ENCODE data around the gene FAM171A1.

The FAM171A1 gene

DNA sequence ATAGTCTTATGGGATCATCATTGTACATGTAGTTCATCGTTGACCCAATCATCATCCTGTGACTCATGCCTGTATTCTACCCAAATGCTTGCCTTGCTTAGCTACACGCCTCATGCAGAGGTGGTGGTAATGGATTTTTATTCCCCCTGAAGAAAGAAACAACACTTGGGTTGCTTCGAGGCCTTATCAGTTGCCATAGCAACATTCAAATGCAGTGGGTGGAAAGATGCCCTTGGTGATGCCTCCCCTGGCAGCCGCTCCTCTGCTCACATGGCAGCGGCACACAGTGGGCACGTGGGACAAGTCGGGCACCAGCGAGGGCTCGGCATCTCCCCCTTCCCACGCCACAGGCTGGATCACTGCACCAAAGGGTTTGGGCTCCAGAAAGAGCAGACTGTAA lies 148.6 kb downstream of the FAM171A1 start:
- Histone ChIP-seq H3K36me3 (ENCODE audit: insufficient read depth, low read length) (no peaks in the 10 kb centered on the region), H4K20me1 (ENCODE audit: insufficient read depth, low read length, poor library complexity, severe bottlenecking) (no peaks in the 10 kb centered on the region)
- TF ChIP-seq, protein P1, sequence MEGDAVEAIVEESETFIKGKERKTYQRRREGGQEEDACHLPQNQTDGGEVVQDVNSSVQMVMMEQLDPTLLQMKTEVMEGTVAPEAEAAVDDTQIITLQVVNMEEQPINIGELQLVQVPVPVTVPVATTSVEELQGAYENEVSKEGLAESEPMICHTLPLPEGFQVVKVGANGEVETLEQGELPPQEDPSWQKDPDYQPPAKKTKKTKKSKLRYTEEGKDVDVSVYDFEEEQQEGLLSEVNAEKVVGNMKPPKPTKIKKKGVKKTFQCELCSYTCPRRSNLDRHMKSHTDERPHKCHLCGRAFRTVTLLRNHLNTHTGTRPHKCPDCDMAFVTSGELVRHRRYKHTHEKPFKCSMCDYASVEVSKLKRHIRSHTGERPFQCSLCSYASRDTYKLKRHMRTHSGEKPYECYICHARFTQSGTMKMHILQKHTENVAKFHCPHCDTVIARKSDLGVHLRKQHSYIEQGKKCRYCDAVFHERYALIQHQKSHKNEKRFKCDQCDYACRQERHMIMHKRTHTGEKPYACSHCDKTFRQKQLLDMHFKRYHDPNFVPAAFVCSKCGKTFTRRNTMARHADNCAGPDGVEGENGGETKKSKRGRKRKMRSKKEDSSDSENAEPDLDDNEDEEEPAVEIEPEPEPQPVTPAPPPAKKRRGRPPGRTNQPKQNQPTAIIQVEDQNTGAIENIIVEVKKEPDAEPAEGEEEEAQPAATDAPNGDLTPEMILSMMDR (conservative IDR thresholded peaks at IDR 0.05; ENCODE audit: low read length), result no peak
- no peak for TF ChIP-seq EZH2phosphoT487 (IDR thresholded peaks at IDR 0.05; ENCODE audit: borderline replicate concordance)

DNA sequence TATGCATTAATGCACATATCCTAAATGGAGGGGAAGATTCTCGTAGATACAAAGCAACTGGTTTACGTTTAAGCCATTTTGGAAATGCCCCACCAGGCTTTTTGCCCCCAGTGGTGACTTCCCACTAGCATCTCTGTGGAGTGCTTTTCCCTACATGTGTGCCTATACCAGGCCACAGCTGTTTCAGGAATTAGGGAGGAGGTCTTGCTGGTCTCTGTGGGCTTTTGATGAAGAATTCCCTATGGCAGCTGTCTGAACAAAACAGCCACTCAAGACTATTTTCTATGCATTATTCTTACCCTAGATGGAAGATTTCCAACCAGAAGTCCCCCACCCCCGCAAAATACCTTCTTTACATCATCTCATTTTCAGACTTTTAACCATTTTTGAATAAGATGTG lies 150.6 kb downstream of the FAM171A1 start:
- Histone ChIP-seq H3K4me1 (ENCODE audit: insufficient read depth, low read length, poor library complexity, severe bottlenecking) (no peaks in the 10 kb centered on the region), H3F3A (ENCODE audit: low read depth) (no peaks in the 10 kb centered on the region)

More for the DNA sequence above, 148.6 kb downstream of the FAM171A1 start:
- no peaks in the 10 kb centered on the region for H3F3A ChIP-seq (ENCODE audit: low read depth)
- no peak overlapping the region for H3K9ac ChIP-seq (ENCODE audit: low read depth, low read length, poor library complexity, severe bottlenecking)
- no peaks in the 10 kb centered on the region for H3K4me1 ChIP-seq (ENCODE audit: insufficient read depth, low read length, poor library complexity, severe bottlenecking)
- H2AFZ ChIP-seq (ENCODE audit: low read length), result no peak overlapping the region
- no peaks in the 10 kb centered on the region for H3K9me2 ChIP-seq (replicated peaks; ENCODE audit: low read depth, low read length)
- no peak overlapping the region for H3K4me3 ChIP-seq (ENCODE audit: low read length, poor library complexity, severe bottlenecking)
- H3K79me2 ChIP-seq (ENCODE audit: insufficient read depth, low read length), result no peaks in the 10 kb centered on the region
- H3K27me3 ChIP-seq (ENCODE audit: insufficient read depth, low read length, poor library complexity, severe bottlenecking), result no peaks in the 10 kb centered on the region
- H3K4me2 ChIP-seq (ENCODE audit: low read depth, low read length, poor library complexity, severe bottlenecking), result no peak overlapping the region
- H3K9me3 ChIP-seq (ENCODE audit: insufficient read depth, low read depth, low read length), result no peaks in the 10 kb centered on the region; the same call in 1 of the 2 replicates

DNA sequence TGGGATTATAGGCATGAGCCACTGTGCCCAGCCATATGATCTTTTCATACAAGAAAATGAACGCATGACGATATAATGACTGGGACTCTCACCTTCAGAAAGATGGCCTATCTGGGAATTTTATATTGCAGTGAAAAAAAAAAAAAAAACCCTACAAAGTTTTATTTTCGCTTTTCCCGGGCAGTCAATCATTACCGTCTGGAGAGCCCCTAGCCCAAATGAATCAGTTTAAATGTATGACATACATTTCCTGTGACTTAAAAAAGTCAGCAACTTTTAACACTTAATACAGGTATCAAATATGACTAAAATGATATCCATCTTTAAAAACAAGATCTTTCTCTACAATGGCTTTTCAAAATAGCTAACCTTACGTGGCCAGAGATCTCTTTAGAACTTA lies 154.4 kb downstream of the FAM171A1 start:
- Histone ChIP-seq H3K4me2 (ENCODE audit: low read depth, low read length, poor library complexity, severe bottlenecking) (no peak overlapping the region), H3K9ac (ENCODE audit: low read depth, low read length, poor library complexity, severe bottlenecking) (no peak overlapping the region), H3K4me3 (ENCODE audit: low read length, poor library complexity, severe bottlenecking) (no peak overlapping the region), H3K9me3 (ENCODE audit: insufficient read depth, low read depth, low read length) (no peaks in the 10 kb centered on the region), H3F3A (ENCODE audit: low read depth) (no peaks in the 10 kb centered on the region), H3K27me3 (ENCODE audit: insufficient read depth, low read length, poor library complexity, severe bottlenecking) (no peaks in the 10 kb centered on the region), H3K79me2 (ENCODE audit: insufficient read depth, low read length) (no peaks in the 10 kb centered on the region), H4K20me1 (ENCODE audit: insufficient read depth, low read length, poor library complexity, severe bottlenecking) (no peaks in the 10 kb centered on the region), H3K9me2 (replicated peaks; ENCODE audit: low read depth, low read length) (no peaks in the 10 kb centered on the region), H3K4me1 (ENCODE audit: insufficient read depth, low read length, poor library complexity, severe bottlenecking) (no peaks in the 10 kb centered on the region), H3K36me3 (ENCODE audit: insufficient read depth, low read length) (no peaks in the 10 kb centered on the region), H2AFZ (ENCODE audit: low read length) (no peak overlapping the region)
- TF ChIP-seq, protein P1 (conservative IDR thresholded peaks at IDR 0.05; ENCODE audit: low read length), result no peak

More for the DNA sequence above, 150.6 kb downstream of the FAM171A1 start:
- no peaks in the 10 kb centered on the region; the same call in 1 of the 2 replicates for H3K9me3 ChIP-seq (ENCODE audit: insufficient read depth, low read depth, low read length)
- no peaks in the 10 kb centered on the region for H3K36me3 ChIP-seq (ENCODE audit: insufficient read depth, low read length)
- no peaks in the 10 kb centered on the region for H3K79me2 ChIP-seq (ENCODE audit: insufficient read depth, low read length)
- H3K9me2 ChIP-seq (replicated peaks; ENCODE audit: low read depth, low read length), result no peaks in the 10 kb centered on the region
- no peak overlapping the region for H2AFZ ChIP-seq (ENCODE audit: low read length)
- no peaks in the 10 kb centered on the region for H3K27me3 ChIP-seq (ENCODE audit: insufficient read depth, low read length, poor library complexity, severe bottlenecking)
- H3K9ac ChIP-seq (ENCODE audit: low read depth, low read length, poor library complexity, severe bottlenecking), result no peak overlapping the region
- H3K4me2 ChIP-seq (ENCODE audit: low read depth, low read length, poor library complexity, severe bottlenecking), result no peak overlapping the region
- H3K4me3 ChIP-seq (ENCODE audit: low read length, poor library complexity, severe bottlenecking), result no peak overlapping the region
- no peaks in the 10 kb centered on the region for H4K20me1 ChIP-seq (ENCODE audit: insufficient read depth, low read length, poor library complexity, severe bottlenecking)
- TF ChIP-seq, protein P1 (conservative IDR thresholded peaks at IDR 0.05; ENCODE audit: low read length), result no peak
- no peak for TF ChIP-seq EZH2phosphoT487 (IDR thresholded peaks at IDR 0.05; ENCODE audit: borderline replicate concordance)
